HG03280 (cell line): Measurements from ENCODE around the gene PIP4K2A.
"Not testable (repeated sequence)": the region's sequence is repeated elsewhere in the genome, so short reads cannot be mapped to it uniquely, and the experiment has no call there.

Experiments
- ATAC-seq: cut with Tn5 transposase; IDR thresholded peaks from one replicate; pipeline ENCODE4 v1.9.1; 2021; ENCODE audit warnings: mild to moderate bottlenecking, moderate library complexity; ENCODE audit not compliant: unreplicated experiment

The PIP4K2A gene

GRCh38 chr10:22697800-22698199 is 16.6 kb downstream of the PIP4K2A start:
- ATAC-seq = no peak

DNA sequence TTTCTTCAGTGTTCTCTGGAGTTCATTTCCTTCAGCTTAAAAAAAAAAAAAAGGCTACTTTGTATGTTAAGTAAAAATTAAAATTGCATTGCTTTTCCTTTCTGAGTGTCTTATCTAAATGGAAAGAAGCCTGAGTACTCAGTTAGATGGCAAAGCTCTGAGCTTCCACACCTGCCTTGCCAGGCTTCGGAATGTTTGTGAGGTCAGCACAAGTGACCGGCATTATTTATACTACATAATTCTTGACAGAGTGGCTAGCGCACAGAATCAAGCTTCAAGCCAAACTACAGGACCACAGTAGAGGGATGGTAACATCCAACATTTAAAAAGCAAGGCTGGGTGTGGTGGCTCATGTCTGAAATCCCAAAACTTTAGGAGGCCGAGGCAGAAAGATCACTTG is 17.3 kb downstream of the PIP4K2A start:
- no peak for ATAC-seq

GRCh38 chr10:22693860-22694259 is 20.5 kb downstream of the PIP4K2A start:
- no peak for ATAC-seq

- peak; percentile 43 for ATAC-seq
Observed at GRCh38 chr10:22693371-22693784, 21.0 kb downstream of the PIP4K2A start.

DNA sequence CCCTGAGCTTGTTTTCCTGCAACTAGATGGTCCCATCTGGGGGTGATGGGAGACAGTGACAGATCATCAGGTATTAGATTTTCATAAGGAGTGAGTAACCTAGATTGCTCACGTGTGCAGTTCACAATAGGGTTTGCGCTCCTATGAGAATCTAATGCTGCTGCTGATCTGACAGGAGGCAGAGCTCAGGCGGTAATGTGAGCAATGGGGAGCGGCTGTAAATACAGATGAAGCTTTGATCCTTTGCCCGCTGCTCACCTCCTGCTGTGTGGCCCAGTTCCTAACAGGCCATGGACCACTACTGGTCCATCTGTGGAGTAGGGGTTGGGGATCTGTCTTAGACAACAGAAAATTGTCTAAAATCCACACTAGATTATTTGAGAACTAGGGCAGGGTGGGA is 22.3 kb downstream of the PIP4K2A start:
- not testable (repeated sequence) for ATAC-seq

DNA sequence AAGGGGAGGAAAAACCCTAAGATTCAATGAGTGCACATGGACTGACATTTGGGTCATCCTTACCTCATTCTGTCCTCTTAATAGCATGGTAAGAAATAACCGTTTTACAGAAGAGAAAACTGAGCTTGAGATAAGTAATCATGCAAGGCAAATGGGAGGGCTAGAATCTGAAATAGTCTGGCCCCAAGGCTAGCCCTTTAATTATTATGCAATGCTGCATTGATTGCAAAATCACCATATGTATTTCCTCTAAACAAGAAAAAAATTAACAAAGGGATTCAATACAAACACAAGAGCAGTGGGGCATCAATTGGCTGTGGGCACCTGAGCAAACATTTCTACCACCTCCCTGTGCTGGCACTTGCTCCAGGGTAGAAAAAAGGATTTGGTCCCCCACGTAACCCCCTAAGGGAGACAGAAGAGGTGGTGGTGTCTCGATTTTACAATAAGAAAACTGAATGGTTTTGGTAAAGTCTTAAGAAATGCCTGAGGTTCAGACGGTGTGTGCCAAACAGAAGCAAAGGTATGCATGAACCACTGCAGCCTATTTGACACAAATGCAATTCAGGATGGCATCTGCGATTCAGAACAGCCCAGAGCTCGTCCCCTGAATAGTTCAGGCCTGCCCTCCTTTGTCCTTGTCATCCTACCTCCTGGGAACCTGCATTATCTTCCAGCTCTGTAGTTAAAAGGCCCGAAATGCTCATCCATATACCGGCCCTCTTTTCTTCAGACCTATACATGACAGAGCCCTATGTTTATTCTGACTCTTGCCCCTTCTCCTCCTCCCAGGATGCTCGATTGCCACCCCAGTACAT is 23.6 kb downstream of the PIP4K2A start:
- no peak for ATAC-seq

DNA sequence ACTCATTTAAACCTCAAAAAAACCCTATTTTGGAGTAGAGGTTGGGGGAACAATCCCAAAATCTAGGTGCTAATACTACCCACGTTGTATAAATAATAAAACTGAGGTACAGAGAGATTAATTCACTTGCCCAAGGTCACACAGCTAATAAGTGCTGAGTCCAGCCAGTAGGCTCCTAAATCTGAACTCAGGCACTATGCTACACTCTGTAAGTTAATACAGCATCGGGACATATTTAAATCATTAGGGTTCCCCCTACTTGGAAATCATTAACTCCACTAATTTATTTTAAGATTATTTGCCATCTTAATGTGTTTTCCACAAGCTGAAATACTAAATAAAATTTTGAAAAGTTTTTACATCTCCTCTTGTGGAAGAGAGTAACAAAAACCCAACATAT is 24.2 kb downstream of the PIP4K2A start:
- no peak for ATAC-seq

- no peak for ATAC-seq
Observed at GRCh38 chr10:22686347-22686746, 28.0 kb downstream of the PIP4K2A start.

DNA sequence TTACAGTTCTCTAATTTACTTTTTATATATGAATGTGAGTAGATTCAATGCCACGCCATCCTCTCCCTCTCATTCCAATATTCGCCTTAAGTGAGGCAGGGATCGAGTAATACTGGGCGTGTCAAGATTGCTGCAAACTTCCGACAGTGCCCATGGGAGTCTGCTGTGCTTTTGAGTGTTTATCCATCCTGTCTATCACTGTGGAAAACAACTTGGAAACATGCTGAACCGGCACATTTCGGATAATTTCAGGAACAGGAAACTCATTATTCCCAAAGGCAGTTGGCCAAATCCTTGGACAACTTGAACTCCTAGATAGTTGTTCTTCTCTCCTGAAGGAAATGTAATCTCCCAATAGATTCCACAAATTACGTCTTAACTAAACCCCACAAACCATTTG is 28.5 kb downstream of the PIP4K2A start:
- ATAC-seq = no peak

GRCh38 chr10:22684699-22685098 is 29.7 kb downstream of the PIP4K2A start:
- no peak for ATAC-seq

DNA sequence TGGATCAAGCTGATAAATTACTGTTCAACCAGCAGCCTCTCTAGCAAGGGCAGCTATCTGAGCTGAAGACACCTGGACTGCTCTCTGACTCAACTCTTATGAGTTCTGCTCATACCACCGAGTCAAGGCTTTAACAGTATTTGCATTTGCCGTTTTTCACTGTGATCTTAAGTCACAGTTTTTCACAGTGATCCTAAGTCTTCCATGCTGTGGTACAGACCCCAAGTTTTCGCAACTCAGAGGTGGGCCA is 31.3 kb downstream of the PIP4K2A start:
- ATAC-seq = peak; percentile 63

- ATAC-seq = peak; percentile 27
Observed at GRCh38 chr10:22682237-22683139, 31.9 kb downstream of the PIP4K2A start.

GRCh38 chr10:22681783-22682183 is 32.6 kb downstream of the PIP4K2A start:
- ATAC-seq = peak; percentile 31

GRCh38 chr10:22681301-22681700 is 33.1 kb downstream of the PIP4K2A start:
- ATAC-seq = no peak

DNA sequence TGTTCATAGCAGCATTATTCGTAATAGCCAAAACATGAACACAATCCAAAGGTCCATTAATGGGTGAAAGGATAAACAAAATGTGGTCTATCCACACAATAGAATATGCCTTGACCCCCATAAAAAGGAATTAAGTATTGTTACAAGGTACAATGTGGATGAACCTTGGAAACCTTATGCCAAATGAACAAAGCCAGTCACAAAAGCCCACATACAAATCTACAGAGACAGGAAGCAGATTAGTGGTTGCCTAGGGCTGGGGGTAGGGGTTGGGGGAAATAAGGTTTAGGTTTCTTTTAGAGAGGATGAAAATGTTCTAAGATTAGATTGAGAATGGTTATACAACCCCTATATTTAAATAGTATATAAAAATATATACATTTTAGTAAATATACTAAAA is 34.8 kb downstream of the PIP4K2A start:
- no peak for ATAC-seq

- ATAC-seq = no peak
Observed at GRCh38 chr10:22677333-22677732, 37.0 kb downstream of the PIP4K2A start.

DNA sequence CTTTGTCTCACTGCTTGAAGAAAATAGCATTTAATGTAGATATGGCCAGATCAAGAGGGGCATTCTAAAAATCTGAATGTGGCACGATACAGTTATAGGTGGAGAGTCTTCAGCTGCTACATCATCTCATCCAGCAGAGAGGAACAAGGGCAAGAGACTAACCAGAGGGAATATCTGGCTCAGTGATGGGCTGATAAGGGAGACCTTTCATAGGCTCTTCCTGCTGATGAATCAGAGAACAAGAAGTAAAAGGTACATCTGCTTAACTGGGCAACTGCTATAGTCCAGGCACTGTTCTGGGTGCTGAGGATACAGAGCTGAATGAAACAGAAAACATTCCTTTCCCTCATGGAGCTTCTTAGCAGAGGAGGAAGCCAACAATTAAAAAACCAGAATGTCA is 37.9 kb downstream of the PIP4K2A start:
- ATAC-seq = no peak

- no peak for ATAC-seq
Observed at GRCh38 chr10:22674573-22674930, 39.8 kb downstream of the PIP4K2A start.

GRCh38 chr10:22673785-22674572 is 40.4 kb downstream of the PIP4K2A start:
- ATAC-seq = no peak

DNA sequence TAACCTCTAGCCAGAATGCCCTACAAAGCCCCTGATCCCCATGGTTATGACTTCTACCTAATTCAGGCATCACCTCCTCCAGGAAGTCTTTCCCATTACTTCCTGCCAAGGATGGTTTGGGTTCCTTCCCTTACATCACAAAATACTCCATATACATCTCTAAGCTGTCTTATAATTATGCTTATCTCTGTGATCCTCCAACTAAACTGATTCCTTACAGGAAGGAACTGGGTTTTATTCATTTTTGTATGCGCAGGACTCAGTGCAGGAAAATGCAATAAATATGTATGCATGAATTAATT is 41.3 kb downstream of the PIP4K2A start:
- no peak for ATAC-seq

DNA sequence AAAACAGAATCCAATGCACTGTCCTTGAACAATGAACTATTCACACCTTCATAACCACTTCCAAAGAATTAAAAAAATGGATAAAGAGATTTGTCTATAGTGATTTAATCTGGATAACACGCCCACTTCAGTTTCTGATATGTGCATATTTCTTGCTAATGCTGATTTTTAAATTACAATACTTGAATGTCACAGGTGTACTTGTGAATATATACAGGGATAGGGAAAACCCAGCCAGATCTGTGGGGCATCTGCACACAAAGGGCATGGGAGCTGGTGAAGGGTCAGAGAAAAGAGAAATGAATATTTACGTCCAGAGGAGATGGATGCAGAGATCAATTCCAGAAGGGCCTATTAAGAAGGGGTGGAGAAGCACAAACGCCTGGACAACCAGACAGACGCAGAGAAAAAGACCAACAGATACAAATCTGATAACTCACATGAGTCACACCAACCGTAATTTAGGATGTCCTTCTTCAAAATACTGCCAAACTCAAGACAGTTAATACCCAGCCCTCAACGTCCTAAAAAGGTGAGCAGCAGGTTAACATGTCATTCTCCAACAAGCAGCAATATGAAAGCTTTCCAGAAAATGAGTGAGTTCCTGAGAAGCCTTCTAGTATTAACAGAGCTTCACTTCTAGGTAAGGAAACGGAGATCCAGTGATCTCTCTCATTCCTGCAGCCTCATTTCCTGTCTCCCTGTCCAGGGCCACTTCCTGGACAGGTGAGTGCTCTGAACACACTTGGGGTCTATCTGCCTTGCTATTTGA is 41.9 kb downstream of the PIP4K2A start:
- no peak for ATAC-seq
